Skeletal muscle satellite cell (primary cell): ENCODE measurements around the gene KIR2DL1.
"Not testable (repeated sequence)": the region's sequence is repeated elsewhere in the genome, so short reads cannot be mapped to it uniquely, and the experiment has no call there.

Experiments
- H3K27me3 ChIP-seq: 2 replicates; pipeline ENCODE4 v1.7.0; 2013; ENCODE audit warnings: low read length; ENCODE audit not compliant: control insufficient read depth, insufficient read depth
- H3K36me3 ChIP-seq: 2 replicates; pipeline ENCODE4 v1.7.0; 2013; ENCODE audit warnings: mild to moderate bottlenecking, control low read depth, low read length; ENCODE audit not compliant: insufficient read depth
- H3K4me1 ChIP-seq: 2 replicates; pipeline ENCODE4 v1.7.0; 2013; ENCODE audit warnings: low read length; ENCODE audit not compliant: control insufficient read depth, insufficient read depth
- H3K4me2 ChIP-seq: 2 replicates; pipeline ENCODE4 v1.7.0; 2013; ENCODE audit warnings: mild to moderate bottlenecking, low read length
- H3K4me3 ChIP-seq: 2 replicates; pipeline ENCODE4 v1.7.0; 2013; ENCODE audit warnings: low read length
- H3K9ac ChIP-seq: 2 replicates; pipeline ENCODE4 v1.7.0; 2013; ENCODE audit warnings: mild to moderate bottlenecking, low read depth, low read length, moderate library complexity
- H3K9me3 ChIP-seq: replicated peaks from 2 replicates; pipeline ENCODE4 v1.7.0; 2013; ENCODE audit warnings: mild to moderate bottlenecking, control low read depth, low read length

KIR2DL1 gene

GRCh38 chr19:54775095-54775815, 5.7 kb downstream of the KIR2DL1 start:
- H3K36me3 ChIP-seq, H3K9me3 ChIP-seq, H3K27me3 ChIP-seq, H3K4me3 ChIP-seq, H3K4me1 ChIP-seq, H3K4me2 ChIP-seq, H3K9ac ChIP-seq: not testable (repeated sequence)

- H3K9ac ChIP-seq, H3K4me2 ChIP-seq, H3K36me3 ChIP-seq, H3K9me3 ChIP-seq, H3K27me3 ChIP-seq, H3K4me3 ChIP-seq, H3K4me1 ChIP-seq: not testable (repeated sequence)
These were observed 6.2 kb downstream of the KIR2DL1 start for GRCh38 chr19:54775830-54776229.

- H3K36me3 ChIP-seq, H3K4me2 ChIP-seq, H3K9ac ChIP-seq, H3K27me3 ChIP-seq, H3K9me3 ChIP-seq, H3K4me3 ChIP-seq, H3K4me1 ChIP-seq: not testable (repeated sequence)
These were observed 8.3 kb downstream of the KIR2DL1 start for GRCh38 chr19:54777851-54778250.

- not testable (repeated sequence) for H3K4me3 ChIP-seq, H3K4me1 ChIP-seq, H3K9me3 ChIP-seq, H3K9ac ChIP-seq, H3K27me3 ChIP-seq, H3K4me2 ChIP-seq, H3K36me3 ChIP-seq
These were observed 9.3 kb downstream of the KIR2DL1 start for GRCh38 chr19:54778896-54779295.

- not testable (repeated sequence) for H3K27me3 ChIP-seq, H3K4me1 ChIP-seq, H3K4me3 ChIP-seq, H3K9me3 ChIP-seq, H3K4me2 ChIP-seq, H3K9ac ChIP-seq, H3K36me3 ChIP-seq
These were observed 13.3 kb downstream of the KIR2DL1 start for GRCh38 chr19:54782916-54783315.

GRCh38 chr19:54786091-54786723, 16.6 kb downstream of the KIR2DL1 start:
- H3K4me1 ChIP-seq, H3K9ac ChIP-seq, H3K36me3 ChIP-seq, H3K9me3 ChIP-seq, H3K4me3 ChIP-seq, H3K27me3 ChIP-seq, H3K4me2 ChIP-seq: not testable (repeated sequence)

- H3K9ac ChIP-seq, H3K4me3 ChIP-seq, H3K4me1 ChIP-seq, H3K36me3 ChIP-seq, H3K4me2 ChIP-seq, H3K27me3 ChIP-seq, H3K9me3 ChIP-seq: not testable (repeated sequence)
These were observed 18.6 kb downstream of the KIR2DL1 start for GRCh38 chr19:54788154-54788553.

- Histone ChIP-seq H3K4me1 (no peaks in the 10 kb centered on the region), H3K36me3 (no peaks in the 10 kb centered on the region), H3K27me3 (no peaks in the 10 kb centered on the region), H3K9ac (no peak overlapping the region), H3K9me3 (no peaks in the 10 kb centered on the region), H3K4me3 (no peak overlapping the region), H3K4me2 (no peak overlapping the region)
These were observed 21.1 kb downstream of the KIR2DL1 start for GRCh38 chr19:54790711-54791110.

- no peak overlapping the region for H3K4me3 ChIP-seq
- no peak overlapping the region for H3K4me2 ChIP-seq
- no peaks in the 10 kb centered on the region for H3K9me3 ChIP-seq
- no peaks in the 10 kb centered on the region for H3K27me3 ChIP-seq
- no peaks in the 10 kb centered on the region for H3K4me1 ChIP-seq
- no peak overlapping the region for H3K9ac ChIP-seq
- no peaks in the 10 kb centered on the region for H3K36me3 ChIP-seq
These were observed 21.9 kb downstream of the KIR2DL1 start for GRCh38 chr19:54791476-54791875.

- no peak overlapping the region for H3K4me2 ChIP-seq
- no peak overlapping the region for H3K4me3 ChIP-seq
- H3K9me3 ChIP-seq, result no peaks in the 10 kb centered on the region
- no peaks in the 10 kb centered on the region for H3K36me3 ChIP-seq
- no peaks in the 10 kb centered on the region for H3K4me1 ChIP-seq
- no peaks in the 10 kb centered on the region for H3K27me3 ChIP-seq
- no peak overlapping the region for H3K9ac ChIP-seq
These were observed 23.2 kb downstream of the KIR2DL1 start for GRCh38 chr19:54792814-54793213.

- Histone ChIP-seq H3K9me3 (no peaks in the 10 kb centered on the region), H3K27me3 (no peaks in the 10 kb centered on the region), H3K4me3 (no peak overlapping the region), H3K9ac (no peak overlapping the region), H3K4me2 (no peak overlapping the region), H3K4me1 (no peaks in the 10 kb centered on the region), H3K36me3 (no peaks in the 10 kb centered on the region)
These were observed 26.2 kb downstream of the KIR2DL1 start for GRCh38 chr19:54795758-54796157.

GRCh38 chr19:54803410-54803809, 33.8 kb downstream of the KIR2DL1 start, which contains the start of gene KIR2DL4:
KIR2DL4 (plus strand) TSS chr19:54803610; CDS start chr19:54803652, 42 bp downstream.
- H3K4me3 ChIP-seq, result no peak within 1 kb of the TSS
- H3K9me3 ChIP-seq, result peaks cover 8% of the 10 kb centered on the region
- no peaks in the 10 kb centered on the region for H3K4me1 ChIP-seq
- no peak within 1 kb of the TSS for H3K4me2 ChIP-seq
- no peak within 1 kb of the TSS for H3K9ac ChIP-seq
- no peaks in the 10 kb centered on the region for H3K27me3 ChIP-seq
- H3K36me3 ChIP-seq, result no peaks in the 10 kb centered on the region
